NCI-H82 (cell line): ENCODE results near the gene MON1A.
"Not testable (repeated sequence)": the region's sequence is repeated elsewhere in the genome, so short reads cannot be mapped to it uniquely, and the experiment has no call there.

Experiments
- DNase-seq: peaks from one replicate; lab custom pipeline; 2025; lab: John Stamatoyannopoulos, UW

MON1A gene

GRCh38 chr3:49929291-49930167 lies at the start of gene MON1A:
Gene MON1A (minus strand): TSS chr3:49929811. CDS start chr3:49913346, 16,465 bp downstream.
- peak; percentile 92 for DNase-seq

GRCh38 chr3:49976942-49977341 lies 47.3 kb upstream of the MON1A start:
- DNase-seq = no peak

- DNase-seq = no peak
Measured at GRCh38 chr3:49972656-49973055, 43.0 kb upstream of the MON1A start.

- no peak for DNase-seq
Measured at GRCh38 chr3:49968346-49968745, 38.7 kb upstream of the MON1A start.

- DNase-seq = no peak
Measured at GRCh38 chr3:49967291-49967690, 37.7 kb upstream of the MON1A start.

- DNase-seq = no peak
Measured at GRCh38 chr3:49966233-49966942, 36.8 kb upstream of the MON1A start.

GRCh38 chr3:49955636-49956035 lies 26.0 kb upstream of the MON1A start:
- no peak for DNase-seq

- DNase-seq = no peak
Measured at GRCh38 chr3:49952924-49953323, 23.3 kb upstream of the MON1A start.

GRCh38 chr3:49942651-49943050 lies 13.0 kb upstream of the MON1A start:
- DNase-seq = no peak

- no peak for DNase-seq
Measured at GRCh38 chr3:49940667-49941249, 11.1 kb upstream of the MON1A start.

- DNase-seq = peak; percentile 98
Measured at GRCh38 chr3:49939858-49940666, 10.5 kb upstream of the MON1A start, which contains the start of gene RBM6. Gene RBM6 (plus strand): TSS chr3:49940150. CDS start chr3:49962642, 22,492 bp downstream.

GRCh38 chr3:49937090-49937489 lies 7.5 kb upstream of the MON1A start:
- peak; percentile 11 for DNase-seq

- DNase-seq = not testable (repeated sequence)
Measured at GRCh38 chr3:49932281-49932680, 2.7 kb upstream of the MON1A start.

- peak; percentile 86 for DNase-seq
Measured at GRCh38 chr3:49930922-49931321, 1.3 kb upstream of the MON1A start.

GRCh38 chr3:49930168-49930690 lies 618 bp upstream of the MON1A start:
- DNase-seq = peak; percentile 54

GRCh38 chr3:49928481-49929017 lies 1.1 kb downstream of the MON1A start:
- DNase-seq = no peak

GRCh38 chr3:49927798-49928197 lies 1.8 kb downstream of the MON1A start:
- DNase-seq = no peak

GRCh38 chr3:49926117-49926728 lies 3.4 kb downstream of the MON1A start:
- no peak for DNase-seq

GRCh38 chr3:49925485-49925884 lies 4.1 kb downstream of the MON1A start:
- DNase-seq = no peak

GRCh38 chr3:49924683-49925082 lies 4.9 kb downstream of the MON1A start:
- no peak for DNase-seq
